ENCODE data around the gene TSSC4. TPM values are rescaled to one million over a fixed set of nuclear protein-coding genes. Genes with fewer than 3 reads are reported as not detected.
"Not testable (repeated sequence)": the region's sequence is repeated elsewhere in the genome, so short reads cannot be mapped to it uniquely, and the experiment has no call there.

TSSC4 gene
- 10 to 100 TPM; 34.1 to 51.2 (median 42.6) TPM for total RNA-seq

DNA sequence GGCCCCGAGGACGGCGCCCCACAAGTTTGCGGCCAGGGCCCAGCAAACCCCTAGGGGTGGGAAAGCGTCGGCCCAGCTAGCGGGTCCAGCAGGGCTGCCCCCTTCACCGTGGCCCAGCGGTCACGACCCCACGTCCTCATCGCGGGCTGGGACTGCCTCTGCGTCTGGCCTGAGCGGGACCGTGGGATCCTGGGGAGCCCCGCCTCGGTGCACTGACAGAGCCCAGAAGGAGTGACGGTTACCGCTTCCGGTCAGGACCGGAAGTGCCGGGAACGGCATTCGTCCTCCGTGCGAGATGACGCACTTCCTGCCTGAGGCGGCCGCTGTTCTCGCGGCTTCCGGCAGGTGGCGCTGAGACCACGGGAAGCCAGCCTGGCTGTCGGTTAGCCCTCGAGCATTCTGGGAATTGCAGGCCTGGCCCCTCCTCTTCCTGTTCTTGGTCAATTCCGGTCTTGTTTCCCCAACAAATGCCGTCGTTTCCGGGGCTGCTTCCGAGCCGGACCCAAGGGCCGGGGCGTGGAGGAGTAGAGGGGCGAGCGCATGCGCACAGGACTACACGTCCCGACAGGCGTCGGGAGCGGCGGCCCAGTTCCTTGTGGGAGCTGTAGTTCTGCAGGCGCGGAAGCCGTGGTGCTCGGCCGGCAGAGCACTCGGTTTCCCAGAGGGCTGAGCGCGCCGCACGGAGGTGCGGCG lies at the start of gene TSSC4:
Gene TSSC4 (plus strand): TSS at position 682 of the 693 bp plus-strand sequence. CDS start 1,884 bp downstream, outside the sequence.
- Histone ChIP-seq H3K4me1 (replicated peaks in 1 of 2) (peaks cover 15 to 16% of the 10 kb centered on the region in 2 donors), H3K27ac (peak within 1 kb of the TSS; percentile 94 to 98), H3K4me3 (peak within 1 kb of the TSS; percentile 74 to 98 (median 76))
- in situ Hi-C loops (cut with MboI; ENCODE audit: low pct_unique_long_range_greater_than_20kb in 2 of 9, low sequenced_read_pairs in 9 of 9, unreplicated experiment in 9 of 9): loop anchor here in 6 of 9 experiments (25.0 kb wide), 4 partner anchors 88 to 487 kb away; partner anchors contain the start of genes CDKN1C (in 2 of the 6), C11orf21 (in 1 of the 6) and TSPAN32 (in 1 of the 6)
- ATAC-seq (replicated peaks in 6 of 8): peak; percentile 83 to 90 (median 88)
- 0 to 1% (median 0%) methylated on average over 1 to 17 of the region's 66 CpGs; no CpG with 5 or more reads in 4 of the 10 experiments for WGBS, 10 experiments

GRCh38 chr11:2351701-2352100 lies 48.8 kb upstream of the TSSC4 start:
- whole genome bisulfite sequencing, 10 experiments: 60 to 100% methylated on average over 1 of the region's 3 CpGs; no CpG with 5 or more reads in 8 of the 10 experiments
- in situ Hi-C loops (cut with MboI; ENCODE audit: low pct_unique_long_range_greater_than_20kb in 2 of 9, low sequenced_read_pairs in 9 of 9, unreplicated experiment in 9 of 9): no loop called here

GRCh38 chr11:2352420-2352819 lies 48.1 kb upstream of the TSSC4 start:
- H3K4me1 ChIP-seq (replicated peaks in 1 of 2): no peaks in the 10 kb centered on the region
- WGBS, 10 experiments: 0 to 100% (median 77%) methylated on average over 1 to 4 of the region's 4 CpGs; no CpG with 5 or more reads in 1 of the 10 experiments
- ATAC-seq (replicated peaks in 6 of 8): peak in 3 of 8 experiments; percentile 41 to 61 (median 60)
- H3K4me3 ChIP-seq: no peak overlapping the region
- in situ Hi-C loops (cut with MboI; ENCODE audit: low pct_unique_long_range_greater_than_20kb in 2 of 9, low sequenced_read_pairs in 9 of 9, unreplicated experiment in 9 of 9): no loop called here
- no peak overlapping the region for H3K27ac ChIP-seq

More at GRCh38 chr11:2351701-2352100, 48.8 kb upstream of the TSSC4 start:
- no peak overlapping the region for H3K4me3 ChIP-seq
- no peaks in the 10 kb centered on the region for H3K4me1 ChIP-seq (replicated peaks in 1 of 2)
- no peak overlapping the region for H3K27ac ChIP-seq
- no peak for ATAC-seq (replicated peaks in 6 of 8)

DNA sequence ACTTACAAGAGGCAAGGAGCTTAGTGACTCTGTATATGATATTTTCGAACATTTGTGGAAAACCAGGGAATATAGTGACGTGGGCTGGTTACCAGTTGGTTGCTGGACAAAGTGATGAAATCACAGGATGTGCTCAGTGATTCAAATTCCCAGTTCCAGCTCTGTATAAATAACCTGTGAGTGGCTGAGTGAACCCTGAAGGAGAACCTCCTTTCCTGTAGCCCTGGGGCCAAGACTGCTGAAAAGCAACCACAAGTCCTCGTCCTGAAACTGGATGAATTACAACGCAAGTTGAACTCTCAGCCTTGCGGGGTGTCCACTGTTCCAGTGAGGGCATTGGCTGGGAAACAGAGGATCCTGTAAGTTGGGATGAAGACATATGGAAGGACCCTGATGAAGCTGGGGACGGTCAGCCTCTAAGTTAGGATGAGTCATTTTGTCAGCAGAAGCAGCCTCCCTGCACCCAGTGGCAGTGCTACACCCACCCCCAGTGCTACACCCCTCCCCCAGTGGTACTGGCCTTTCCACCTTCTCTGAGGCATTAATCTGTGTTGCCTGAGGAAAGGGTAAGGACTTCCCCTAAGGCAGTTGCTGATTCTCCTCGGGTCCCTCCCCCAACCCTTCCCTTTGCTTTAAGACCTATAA lies 45.4 kb upstream of the TSSC4 start:
- peak in 4 of 8 experiments; percentile 22 to 80 (median 52) for ATAC-seq (replicated peaks in 6 of 8)
- 35 to 100% (median 67%) methylated on average over 1 to 6 of the region's 7 CpGs; no CpG with 5 or more reads in 1 of the 10 experiments for WGBS, 10 experiments
- Histone ChIP-seq H3K27ac (no peak overlapping the region), H3K4me1 (replicated peaks in 1 of 2) (no peaks in the 10 kb centered on the region), H3K4me3 (no peak overlapping the region)
- in situ Hi-C loops (cut with MboI; ENCODE audit: low pct_unique_long_range_greater_than_20kb in 2 of 9, low sequenced_read_pairs in 9 of 9, unreplicated experiment in 9 of 9): no loop called here

GRCh38 chr11:2357246-2357645 lies 43.3 kb upstream of the TSSC4 start:
- in situ Hi-C loops (cut with MboI; ENCODE audit: low pct_unique_long_range_greater_than_20kb in 2 of 9, low sequenced_read_pairs in 9 of 9, unreplicated experiment in 9 of 9): no loop called here
- ATAC-seq (replicated peaks in 6 of 8): no peak
- 14 to 36% (median 20%) methylated on average over 1 to 4 of the region's 8 CpGs; no CpG with 5 or more reads in 7 of the 10 experiments for WGBS, 10 experiments
- Histone ChIP-seq H3K27ac (no peak overlapping the region), H3K4me3 (no peak overlapping the region), H3K4me1 (replicated peaks in 1 of 2) (no peaks in the 10 kb centered on the region)

DNA sequence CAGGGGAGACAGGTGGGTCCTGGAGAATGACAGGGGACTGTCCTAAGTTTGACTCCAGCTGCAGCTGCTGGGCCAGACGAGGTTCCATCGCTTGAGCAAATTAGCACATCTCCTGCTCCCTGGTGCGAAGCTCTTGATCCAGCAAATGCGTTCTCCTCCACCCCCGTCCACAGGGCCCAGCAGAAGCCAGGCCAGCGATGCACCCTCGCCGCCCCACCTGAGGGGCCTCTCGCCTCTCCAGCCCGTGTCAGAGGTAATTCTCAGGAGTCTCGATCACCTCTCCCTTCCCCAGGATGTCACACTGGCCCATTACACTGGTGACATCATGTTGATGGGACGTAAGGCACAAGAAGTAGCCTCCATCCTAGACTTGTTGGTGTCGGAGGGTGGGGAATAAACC lies 42.9 kb upstream of the TSSC4 start:
- H3K27ac ChIP-seq; H3K4me1 ChIP-seq (replicated peaks in 1 of 2); H3K4me3 ChIP-seq; ATAC-seq (replicated peaks in 6 of 8); in situ Hi-C loops (cut with MboI; ENCODE audit: low pct_unique_long_range_greater_than_20kb in 2 of 9, low sequenced_read_pairs in 9 of 9, unreplicated experiment in 9 of 9): not testable (repeated sequence)
- 72 to 100% (median 76%) methylated on average over 1 to 5 of the region's 13 CpGs; no CpG with 5 or more reads in 7 of the 10 experiments for WGBS, 10 experiments

DNA sequence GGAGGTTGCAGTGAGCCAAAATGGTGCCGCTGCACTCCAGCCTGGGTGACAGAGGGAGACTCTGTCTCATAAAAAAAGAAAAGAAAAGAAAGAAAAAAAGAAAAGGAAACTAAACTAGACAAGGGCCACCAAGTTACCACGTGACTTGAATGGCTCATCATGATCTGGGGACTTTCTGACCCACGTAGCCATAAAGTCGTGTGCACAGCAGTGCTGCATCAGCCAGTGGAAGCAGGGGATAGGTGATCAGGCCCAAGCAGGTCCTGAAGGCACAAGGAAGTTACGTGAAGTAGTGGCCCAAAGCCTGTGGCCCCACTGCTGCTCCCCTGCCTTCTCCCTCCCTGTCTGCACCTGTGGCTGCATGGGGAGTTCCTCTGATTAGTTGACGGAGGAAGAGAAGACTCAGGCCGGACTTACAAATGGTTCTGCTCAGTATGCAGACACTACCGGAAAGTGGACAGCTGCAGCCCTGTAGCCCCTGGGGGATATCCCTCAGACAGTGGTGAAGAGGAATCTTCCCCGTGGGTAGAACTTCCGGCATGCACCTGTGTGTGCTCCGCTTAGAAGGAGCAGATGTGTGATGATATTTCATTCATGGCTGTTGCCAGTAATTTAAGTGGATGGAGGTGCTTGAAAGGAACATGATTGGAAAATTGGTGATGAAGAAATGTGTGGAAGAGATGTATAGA lies 41.7 kb upstream of the TSSC4 start:
- H3K4me1 ChIP-seq (replicated peaks in 1 of 2): no peaks in the 10 kb centered on the region
- no peak overlapping the region for H3K4me3 ChIP-seq
- peak in 1 of 8 experiments; percentile 52 for ATAC-seq (replicated peaks in 6 of 8)
- WGBS, 10 experiments: 60 to 100% (median 80%) methylated on average over 1 to 9 of the region's 11 CpGs; no CpG with 5 or more reads in 2 of the 10 experiments
- H3K27ac ChIP-seq: no peak overlapping the region
- in situ Hi-C loops (cut with MboI; ENCODE audit: low pct_unique_long_range_greater_than_20kb in 2 of 9, low sequenced_read_pairs in 9 of 9, unreplicated experiment in 9 of 9): no loop called here

DNA sequence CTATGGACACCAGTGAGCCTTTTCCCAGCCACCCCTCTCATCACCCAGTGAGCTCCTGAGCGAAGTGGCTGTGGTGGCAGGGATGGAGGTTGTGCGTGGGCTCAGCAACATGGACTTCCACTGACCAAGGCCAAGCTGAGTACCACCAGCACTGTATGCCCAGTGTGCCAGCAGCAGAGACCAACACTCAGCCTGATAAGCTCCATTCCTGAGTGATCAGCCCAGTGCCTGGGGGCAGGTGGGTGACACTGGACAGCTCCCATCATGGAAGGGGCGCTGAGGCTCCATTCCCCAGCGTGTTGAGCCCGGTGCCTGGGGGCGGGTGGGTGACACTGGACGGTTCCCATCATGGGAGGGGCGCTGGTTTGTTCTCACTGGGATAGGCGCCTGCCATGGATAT lies 41.0 kb upstream of the TSSC4 start:
- WGBS, 10 experiments: 90 to 100% (median 100%) methylated on average over 1 to 2 of the region's 9 CpGs; no CpG with 5 or more reads in 5 of the 10 experiments
- Histone ChIP-seq H3K27ac (no peak overlapping the region), H3K4me3 (no peak overlapping the region), H3K4me1 (replicated peaks in 1 of 2) (no peaks in the 10 kb centered on the region)
- no peak for ATAC-seq (replicated peaks in 6 of 8)
- in situ Hi-C loops (cut with MboI; ENCODE audit: low pct_unique_long_range_greater_than_20kb in 2 of 9, low sequenced_read_pairs in 9 of 9, unreplicated experiment in 9 of 9): no loop called here

- Histone ChIP-seq H3K27ac (no peak overlapping the region), H3K4me3 (no peak overlapping the region), H3K4me1 (replicated peaks in 1 of 2) (no peaks in the 10 kb centered on the region)
- 67 to 100% (median 80%) methylated on average over 1 to 7 of the region's 14 CpGs; no CpG with 5 or more reads in 5 of the 10 experiments for WGBS, 10 experiments
- in situ Hi-C loops (cut with MboI; ENCODE audit: low pct_unique_long_range_greater_than_20kb in 2 of 9, low sequenced_read_pairs in 9 of 9, unreplicated experiment in 9 of 9): no loop called here
- no peak for ATAC-seq (replicated peaks in 6 of 8)
Observed at GRCh38 chr11:2360081-2360642, 40.4 kb upstream of the TSSC4 start.

- 50 to 83% (median 74%) methylated on average over 2 to 9 of the region's 9 CpGs; no CpG with 5 or more reads in 4 of the 10 experiments for WGBS, 10 experiments
- in situ Hi-C loops (cut with MboI; ENCODE audit: low pct_unique_long_range_greater_than_20kb in 2 of 9, low sequenced_read_pairs in 9 of 9, unreplicated experiment in 9 of 9): no loop called here
- ATAC-seq (replicated peaks in 6 of 8): peak in 1 of 8 experiments; percentile 25
- Histone ChIP-seq H3K4me1 (replicated peaks in 1 of 2) (no peaks in the 10 kb centered on the region), H3K4me3 (no peak overlapping the region), H3K27ac (no peak overlapping the region)
Observed at GRCh38 chr11:2361565-2361964, 39.0 kb upstream of the TSSC4 start.

GRCh38 chr11:2362414-2362813 lies 38.1 kb upstream of the TSSC4 start:
- in situ Hi-C loops (cut with MboI; ENCODE audit: low pct_unique_long_range_greater_than_20kb in 2 of 9, low sequenced_read_pairs in 9 of 9, unreplicated experiment in 9 of 9): no loop called here
- Histone ChIP-seq H3K4me1 (replicated peaks in 1 of 2) (no peaks in the 10 kb centered on the region), H3K27ac (no peak overlapping the region), H3K4me3 (no peak overlapping the region)
- WGBS, 10 experiments: 46 to 100% (median 66%) methylated on average over 1 to 6 of the region's 7 CpGs; no CpG with 5 or more reads in 3 of the 10 experiments
- ATAC-seq (replicated peaks in 6 of 8): no peak

GRCh38 chr11:2363130-2363529 lies 37.4 kb upstream of the TSSC4 start:
- H3K4me1 ChIP-seq (replicated peaks in 1 of 2): no peaks in the 10 kb centered on the region
- no peak overlapping the region for H3K27ac ChIP-seq
- in situ Hi-C loops (cut with MboI; ENCODE audit: low pct_unique_long_range_greater_than_20kb in 2 of 9, low sequenced_read_pairs in 9 of 9, unreplicated experiment in 9 of 9): no loop called here
- no peak for ATAC-seq (replicated peaks in 6 of 8)
- H3K4me3 ChIP-seq: no peak overlapping the region
- 63 to 80% (median 72%) methylated on average over 2 to 7 of the region's 10 CpGs; no CpG with 5 or more reads in 5 of the 10 experiments for WGBS, 10 experiments
